Measurements from ENCODE around the gene UNC13A. TPM values are rescaled to one million over a fixed set of nuclear protein-coding genes. Genes with fewer than 3 reads are reported as not detected.

UNC13A gene
- total RNA-seq, 1 donor from 2014 or later, result 0.70 TPM

Other genes with a start within 250 kb of the UNC13A start
- gene TMEM221, start 239.7 kb downstream of the UNC13A start, total RNA-seq, result 0.06 and 0.39 TPM in 2 replicates
- not detected in 2 replicates for gene NXNL1, start 227.4 kb downstream of the UNC13A start, total RNA-seq
- gene SLC27A1, start 217.8 kb downstream of the UNC13A start, total RNA-seq, result 24.6 and 29.5 TPM in 2 replicates
- 168 and 179 TPM in 2 replicates for gene PGLS, start 176.7 kb downstream of the UNC13A start, total RNA-seq
- 297 and 462 TPM in 2 replicates for gene COLGALT1, start 132.7 kb downstream of the UNC13A start, total RNA-seq
- gene MAP1S, start 31.1 kb upstream of the UNC13A start, total RNA-seq, result 72.2 and 141 TPM in 2 replicates
- gene FCHO1, start 63.1 kb upstream of the UNC13A start, total RNA-seq, result 0.93 and 3.1 TPM in 2 replicates
- gene B3GNT3, start 106.8 kb upstream of the UNC13A start, total RNA-seq, result not detected in 2 replicates
- gene INSL3, start 133.2 kb upstream of the UNC13A start, total RNA-seq, result not detected in 2 replicates
- gene JAK3, start 159.6 kb upstream of the UNC13A start, total RNA-seq, result 12.1 and 25.9 TPM in 2 replicates
- 1,326 and 1,657 TPM in 2 replicates for gene RPL18A, start 171.6 kb upstream of the UNC13A start, total RNA-seq
- not detected in 2 replicates for gene SLC5A5, start 183.6 kb upstream of the UNC13A start, total RNA-seq
- 94.4 and 103 TPM in 2 replicates for gene CCDC124, start 244.7 kb upstream of the UNC13A start, total RNA-seq